Neural progenitor cell (in vitro differentiated cells): ENCODE data around the gene SEC24A.

Experiments used
- EZH2 ChIP-seq: fragments of 200-600 bp; sonication (generic); IDR thresholded peaks from 2 replicates; pipeline ENCODE4 v1.6.1; 2017; ENCODE audit warnings: antibody characterized with exemption, mild to moderate bottlenecking, moderate library complexity
- TF ChIP-seq, protein P1 (sequence below): fragments of 200-600 bp; sonication (generic); IDR thresholded peaks from 2 replicates; pipeline ENCODE4 v1.5.1; 2017; ENCODE audit warnings: antibody characterized with exemption, mild to moderate bottlenecking

DNA sequence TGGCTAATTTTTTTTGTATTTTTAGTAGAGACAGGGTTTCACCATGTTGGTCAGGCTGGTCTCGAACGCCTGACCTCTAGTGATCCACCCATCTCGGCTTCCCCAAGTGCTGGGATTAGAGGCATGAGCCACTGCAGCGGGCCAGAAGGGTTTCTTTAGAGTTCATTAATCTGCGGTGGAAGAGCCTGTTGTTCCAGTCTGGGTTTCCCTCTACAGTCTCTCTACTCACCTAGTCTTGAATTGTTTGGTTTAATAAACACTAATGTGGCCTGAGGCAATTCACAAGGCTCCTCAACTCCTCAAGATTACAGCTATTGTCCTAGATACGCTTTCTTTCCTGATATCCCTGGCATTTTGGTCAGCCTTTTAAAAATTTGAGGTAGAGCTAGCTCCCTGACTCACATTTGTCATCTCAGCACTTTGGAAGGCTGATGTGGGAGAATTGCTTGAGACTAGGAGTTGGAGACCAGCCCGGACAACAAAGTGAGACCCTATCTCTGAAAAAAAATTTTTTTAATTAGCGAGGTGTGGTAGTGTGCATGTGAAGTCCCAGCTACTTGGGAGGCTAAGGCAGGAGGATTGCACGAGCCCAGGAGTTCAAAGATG lies 11.4 kb upstream of the SEC24A start:
- TF ChIP-seq, protein P1, sequence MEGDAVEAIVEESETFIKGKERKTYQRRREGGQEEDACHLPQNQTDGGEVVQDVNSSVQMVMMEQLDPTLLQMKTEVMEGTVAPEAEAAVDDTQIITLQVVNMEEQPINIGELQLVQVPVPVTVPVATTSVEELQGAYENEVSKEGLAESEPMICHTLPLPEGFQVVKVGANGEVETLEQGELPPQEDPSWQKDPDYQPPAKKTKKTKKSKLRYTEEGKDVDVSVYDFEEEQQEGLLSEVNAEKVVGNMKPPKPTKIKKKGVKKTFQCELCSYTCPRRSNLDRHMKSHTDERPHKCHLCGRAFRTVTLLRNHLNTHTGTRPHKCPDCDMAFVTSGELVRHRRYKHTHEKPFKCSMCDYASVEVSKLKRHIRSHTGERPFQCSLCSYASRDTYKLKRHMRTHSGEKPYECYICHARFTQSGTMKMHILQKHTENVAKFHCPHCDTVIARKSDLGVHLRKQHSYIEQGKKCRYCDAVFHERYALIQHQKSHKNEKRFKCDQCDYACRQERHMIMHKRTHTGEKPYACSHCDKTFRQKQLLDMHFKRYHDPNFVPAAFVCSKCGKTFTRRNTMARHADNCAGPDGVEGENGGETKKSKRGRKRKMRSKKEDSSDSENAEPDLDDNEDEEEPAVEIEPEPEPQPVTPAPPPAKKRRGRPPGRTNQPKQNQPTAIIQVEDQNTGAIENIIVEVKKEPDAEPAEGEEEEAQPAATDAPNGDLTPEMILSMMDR = no peak
- TF ChIP-seq EZH2 = no peak
